Ectodermal cell (in vitro differentiated cells): Measurements from ENCODE around the gene METAP1D.
A peak's percentile ranks its signal among the peaks of the same experiment; 100 is the strongest.

ENCODE experiments used
- H3K27ac ChIP-seq: 2 replicates; pipeline ENCODE4 v1.7.0; 2013; ENCODE audit warnings: mild to moderate bottlenecking, low read depth, low read length; ENCODE audit not compliant: insufficient read depth, poor library complexity, severe bottlenecking
- H3K27me3 ChIP-seq: 2 replicates; pipeline ENCODE4 v1.7.0; 2013; ENCODE audit warnings: mild to moderate bottlenecking, low read length; ENCODE audit not compliant: insufficient read depth, control insufficient read depth, poor library complexity, severe bottlenecking
- H3K36me3 ChIP-seq: one replicate; pipeline ENCODE4 v1.7.0; 2013; ENCODE audit warnings: low read length; ENCODE audit not compliant: control insufficient read depth, insufficient read depth
- H3K4me1 ChIP-seq: one replicate; pipeline ENCODE4 v1.7.0; 2013; ENCODE audit warnings: low read length; ENCODE audit not compliant: control insufficient read depth, insufficient read depth
- H3K4me3 ChIP-seq: 2 replicates; pipeline ENCODE4 v1.7.0; 2013; ENCODE audit warnings: low read depth, low read length, control low read depth; ENCODE audit not compliant: insufficient read depth
- H3K9me3 ChIP-seq: 2 replicates; pipeline ENCODE4 v1.7.0; 2013; ENCODE audit warnings: mild to moderate bottlenecking, low read length, moderate library complexity; ENCODE audit not compliant: control insufficient read depth
- WGBS, 2 experiments: methylation state at CpG; one replicate each; pipeline ENCODE4 v1.1.7; 2013; ENCODE audit warnings: missing lambda C conversion rate in 2 of 2; 5-methylcytosine and 5-hydroxymethylcytosine counted together

The METAP1D gene

DNA sequence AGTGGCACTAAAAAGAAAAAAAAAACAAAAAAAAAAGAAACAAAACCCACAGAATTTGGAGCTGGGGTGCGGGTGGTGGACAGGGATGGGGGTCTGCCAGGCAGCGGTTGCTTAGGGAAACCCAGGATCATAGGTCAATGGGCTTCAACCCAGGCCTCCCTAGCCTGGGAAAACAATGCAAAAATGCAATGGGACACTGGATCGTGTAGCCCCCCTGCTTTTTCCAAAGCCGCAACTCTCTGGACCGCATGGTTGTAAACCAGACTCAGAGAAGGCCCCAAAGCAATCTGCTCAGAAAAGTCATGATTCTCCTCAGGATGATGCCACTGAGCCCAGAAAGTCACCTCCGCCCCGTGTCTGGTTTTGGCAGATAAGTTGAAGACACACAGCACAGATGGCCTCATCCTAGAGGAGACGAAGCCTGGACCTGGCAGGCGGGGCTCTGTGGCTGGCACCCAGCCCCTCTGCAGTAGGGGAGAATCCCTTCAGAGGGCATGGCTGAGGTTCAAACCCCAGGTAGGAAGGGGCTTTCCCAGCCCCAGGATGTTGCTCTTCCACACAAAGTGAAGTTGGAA lies 97.9 kb downstream of the METAP1D start:
- no peak overlapping the region for H3K27ac ChIP-seq
- H3K36me3 ChIP-seq, result no peaks in the 10 kb centered on the region
- 12% methylated on average over 9 of the region's 9 CpGs for WGBS, 2 experiments
- no peaks in the 10 kb centered on the region for H3K9me3 ChIP-seq
- H3K4me3 ChIP-seq, result no peak overlapping the region
- H3K4me1 ChIP-seq, result peaks cover 40% of the 10 kb centered on the region
- H3K27me3 ChIP-seq, result peaks cover 100% of the 10 kb centered on the region

DNA sequence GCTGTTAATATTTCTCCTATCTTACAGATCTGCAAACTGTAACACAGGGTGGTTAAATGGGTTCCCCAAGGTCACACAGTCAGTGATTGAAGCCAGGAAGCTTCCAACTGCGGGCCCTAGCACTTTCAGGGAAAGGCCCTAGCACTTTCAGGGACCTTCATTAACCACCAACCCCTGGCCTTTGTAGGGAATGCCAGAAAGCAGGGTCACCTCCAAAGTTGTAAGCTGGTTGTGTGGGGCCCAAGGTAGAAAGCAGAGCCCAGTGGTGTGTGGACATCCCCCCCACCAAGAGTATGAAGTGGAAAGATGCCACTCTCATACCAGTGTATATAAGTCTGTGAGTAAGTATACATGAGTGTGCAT lies 98.5 kb downstream of the METAP1D start:
- no peaks in the 10 kb centered on the region for H3K9me3 ChIP-seq
- peaks cover 40% of the 10 kb centered on the region for H3K4me1 ChIP-seq
- no peak overlapping the region for H3K27ac ChIP-seq
- no peak overlapping the region for H3K4me3 ChIP-seq
- H3K36me3 ChIP-seq, result no peaks in the 10 kb centered on the region
- WGBS, 2 experiments, result 7 to 8% methylated on average over 1 of the region's 1 CpG
- peaks cover 100% of the 10 kb centered on the region for H3K27me3 ChIP-seq

DNA sequence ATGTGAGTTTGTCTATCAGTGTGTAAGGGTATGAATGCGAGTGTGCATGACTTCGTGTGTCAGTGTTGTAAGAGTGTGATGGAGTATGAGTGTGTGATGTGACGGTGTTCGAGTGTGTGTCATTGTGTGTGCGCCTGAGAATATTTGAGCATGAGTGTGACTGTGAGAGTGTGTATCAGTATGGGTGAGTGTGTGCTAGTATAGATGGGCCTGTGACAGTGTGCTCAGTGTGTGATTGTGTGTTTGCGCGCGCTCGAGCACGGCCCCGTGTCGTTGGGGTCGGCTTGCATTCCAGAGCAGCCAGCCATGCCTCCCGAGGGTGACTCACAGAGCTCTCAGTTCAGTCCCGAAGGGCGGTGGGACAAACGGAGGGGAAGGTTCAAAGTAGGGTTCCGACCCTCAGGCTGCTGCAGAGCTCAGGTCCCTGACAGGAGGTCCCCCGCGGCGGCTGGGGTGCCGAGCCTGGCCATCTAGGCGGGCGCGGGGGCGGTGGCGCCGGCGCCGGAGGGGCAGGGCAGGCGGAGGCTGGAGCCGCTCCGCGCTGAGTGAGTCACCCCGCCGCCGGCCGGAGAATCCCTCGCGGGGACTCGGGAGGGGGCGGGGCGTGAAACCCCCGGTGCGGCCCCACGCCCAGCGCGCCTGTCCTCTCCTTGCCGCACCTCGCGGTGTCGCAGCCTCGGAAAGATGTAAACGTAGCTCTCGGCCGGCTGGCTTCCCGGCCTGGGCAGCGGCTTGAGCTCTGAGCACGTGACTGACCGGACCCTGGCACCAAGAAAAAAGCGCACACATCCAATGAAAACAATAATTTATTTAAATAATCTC lies 99.1 kb downstream of the METAP1D start:
- Histone ChIP-seq H3K27me3 (peaks cover 100% of the 10 kb centered on the region), H3K27ac (no peak overlapping the region)

DNA sequence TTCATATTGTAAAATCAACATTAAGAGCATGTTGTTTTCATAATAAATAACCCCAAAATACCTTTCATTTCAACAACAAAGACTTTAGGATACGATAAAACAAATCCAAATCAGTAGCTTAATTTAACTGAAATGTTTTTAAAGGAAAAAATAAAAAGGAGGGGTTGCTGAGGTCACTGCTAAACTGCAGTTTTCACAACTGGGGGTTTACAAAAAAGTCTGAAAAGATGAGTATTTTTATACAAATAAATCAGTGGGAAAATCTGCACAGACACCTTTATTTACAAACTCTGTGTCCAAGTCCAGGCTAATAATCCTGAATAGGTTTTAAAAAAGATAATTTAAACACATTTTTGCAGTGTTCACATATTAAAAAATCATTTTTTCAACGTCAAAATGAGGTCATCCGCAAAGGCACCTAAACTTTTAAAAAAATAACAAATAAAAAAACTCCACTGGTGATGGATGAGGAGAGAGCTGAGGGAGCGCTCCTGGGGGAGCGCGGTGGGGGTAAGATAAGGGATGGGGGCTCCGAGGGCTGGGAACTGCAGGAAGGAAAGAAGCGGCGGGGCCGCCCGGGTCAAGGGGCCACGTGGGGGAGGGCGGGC lies 99.8 kb downstream of the METAP1D start:
- H3K4me3 ChIP-seq, result no peak overlapping the region
- no peaks in the 10 kb centered on the region for H3K36me3 ChIP-seq
- peaks cover 39% of the 10 kb centered on the region for H3K4me1 ChIP-seq
- 1 to 2% methylated on average over 11 to 13 of the region's 13 CpGs for WGBS, 2 experiments
- peaks cover 100% of the 10 kb centered on the region for H3K27me3 ChIP-seq
- no peak overlapping the region for H3K27ac ChIP-seq
- H3K9me3 ChIP-seq, result no peaks in the 10 kb centered on the region

More for the DNA sequence above, 99.1 kb downstream of the METAP1D start:
- Histone ChIP-seq H3K9me3 (no peaks in the 10 kb centered on the region), H3K4me3 (peak overlapping the region; percentile 16), H3K4me1 (peaks cover 40% of the 10 kb centered on the region), H3K36me3 (no peaks in the 10 kb centered on the region)
- 2% methylated on average over 59 to 61 of the region's 61 CpGs for WGBS, 2 experiments

DNA sequence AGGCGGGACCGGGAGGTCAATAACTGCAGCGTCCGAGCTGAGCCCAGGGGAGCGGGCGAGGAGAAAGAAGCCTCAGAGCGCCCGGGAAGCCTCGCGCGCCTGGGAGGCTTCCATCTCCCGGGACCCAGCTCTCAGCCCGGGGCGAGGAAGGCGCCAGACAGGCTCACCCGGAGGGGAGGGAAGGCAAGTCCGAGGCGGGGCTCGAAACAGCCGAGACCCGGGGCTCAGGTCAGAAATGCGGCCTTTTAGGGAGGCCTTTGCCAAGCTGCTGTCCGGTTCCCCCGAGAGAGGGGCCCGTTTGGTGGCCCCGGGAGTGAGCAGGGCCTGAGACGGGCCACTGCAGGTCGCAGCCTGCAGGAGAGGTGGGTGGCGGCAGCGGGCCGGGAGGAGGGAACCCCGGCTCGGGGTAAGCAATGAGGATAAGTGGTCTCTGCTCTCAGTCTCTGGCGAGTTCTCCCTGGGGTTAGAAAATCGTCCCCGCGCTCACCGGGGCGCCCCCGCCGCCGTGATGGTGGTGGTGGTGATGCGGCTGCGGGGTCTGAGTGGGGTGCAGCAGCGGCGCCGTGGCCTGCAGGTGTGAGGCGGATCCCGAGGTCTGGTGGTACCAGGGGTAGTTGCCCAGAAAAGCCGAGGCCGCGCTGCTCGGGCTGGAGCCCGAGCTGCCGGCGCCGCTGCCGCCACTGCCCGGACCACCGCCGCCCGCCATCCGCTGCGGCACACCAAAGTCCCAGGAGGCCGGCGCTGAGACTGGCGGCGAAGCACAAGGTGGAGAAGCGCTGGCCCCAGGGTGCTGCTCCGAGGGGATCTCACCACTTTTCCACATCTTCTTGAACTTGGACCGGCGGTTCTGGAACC lies 100.6 kb downstream of the METAP1D start:
- WGBS, 2 experiments, result 1 to 2% methylated on average over 72 of the region's 72 CpGs
- Histone ChIP-seq H3K4me3 (no peak overlapping the region), H3K4me1 (peaks cover 36% of the 10 kb centered on the region), H3K27me3 (peaks cover 100% of the 10 kb centered on the region), H3K9me3 (no peaks in the 10 kb centered on the region), H3K36me3 (no peaks in the 10 kb centered on the region), H3K27ac (no peak overlapping the region)

DNA sequence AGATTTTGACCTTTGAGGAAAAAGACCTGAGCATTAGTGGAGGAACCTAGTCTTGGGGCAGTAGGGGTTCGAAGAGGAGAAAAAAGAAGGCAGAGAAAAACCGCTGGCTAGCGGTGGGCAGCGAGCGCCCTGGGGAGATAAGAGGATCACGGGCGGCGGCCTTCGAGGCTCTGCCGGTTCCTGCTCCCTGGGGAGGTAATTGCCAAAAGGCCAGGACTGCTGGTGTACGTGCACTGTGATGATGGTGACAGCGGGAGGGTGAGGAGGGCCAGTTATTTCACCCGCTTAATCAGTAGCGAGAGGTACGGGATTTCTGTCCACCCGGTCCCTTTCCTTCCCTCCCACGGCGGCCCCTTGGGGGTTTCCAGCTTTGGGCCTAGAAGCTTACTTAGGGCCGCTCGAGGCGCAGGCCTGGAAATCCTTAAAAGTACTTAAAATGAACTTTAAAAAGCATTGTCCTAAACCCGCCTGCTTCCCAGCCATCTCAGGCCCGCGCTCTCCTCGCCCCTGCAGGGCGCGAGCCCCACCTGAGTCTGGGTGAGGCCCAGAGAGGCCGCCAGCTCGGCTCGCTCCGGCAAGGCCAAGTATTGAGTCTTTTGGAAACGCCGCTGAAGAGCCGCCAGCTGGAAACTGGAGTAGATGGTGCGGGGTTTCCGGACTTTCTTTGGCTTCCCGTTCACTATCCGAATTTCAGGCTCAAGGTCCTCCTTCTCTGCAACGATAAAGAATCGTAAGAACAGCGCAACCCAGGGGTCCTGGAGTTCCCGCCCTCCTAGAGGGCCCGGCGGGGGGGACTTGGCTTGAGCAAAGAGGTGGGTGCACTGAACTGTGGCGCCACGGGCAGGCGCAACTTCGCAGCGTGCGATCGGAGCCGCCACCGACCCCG lies 101.4 kb downstream of the METAP1D start:
- 2% methylated on average over 54 of the region's 54 CpGs for WGBS, 2 experiments
- Histone ChIP-seq H3K27ac (no peak overlapping the region), H3K4me3 (peak overlapping the region; percentile 42), H3K4me1 (peaks cover 30% of the 10 kb centered on the region), H3K36me3 (no peaks in the 10 kb centered on the region), H3K9me3 (no peaks in the 10 kb centered on the region), H3K27me3 (peaks cover 100% of the 10 kb centered on the region)

DNA sequence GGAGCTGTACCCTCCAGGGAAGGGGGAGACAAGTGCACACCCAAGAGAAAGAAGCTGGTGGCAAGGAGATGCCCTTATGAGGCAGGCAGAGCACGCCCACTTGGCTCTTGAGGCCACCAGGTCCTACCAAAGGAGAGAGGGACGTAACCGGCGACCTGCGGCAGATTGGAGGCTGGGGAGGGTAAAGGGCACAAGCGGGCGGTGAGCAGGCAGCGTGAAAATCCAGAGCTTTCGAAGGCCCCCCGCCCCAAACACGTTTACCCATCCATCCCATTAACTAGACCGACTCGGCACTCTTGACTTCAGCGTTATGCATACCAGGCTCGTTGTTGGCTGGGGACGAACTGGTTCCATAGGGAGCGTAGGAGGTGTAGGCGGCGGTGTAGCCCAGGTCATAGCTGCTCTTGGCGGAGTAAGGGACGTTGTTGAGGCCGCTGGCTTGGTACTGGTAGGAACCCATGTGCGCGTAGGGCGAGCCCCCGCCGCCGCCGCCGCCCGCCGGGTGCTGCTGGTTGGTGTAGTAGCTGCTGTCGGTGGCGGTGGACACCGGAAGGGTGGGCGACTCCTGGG lies 102.2 kb downstream of the METAP1D start:
- Histone ChIP-seq H3K27ac (no peak overlapping the region), H3K36me3 (no peaks in the 10 kb centered on the region), H3K27me3 (peaks cover 100% of the 10 kb centered on the region), H3K4me1 (peaks cover 23% of the 10 kb centered on the region), H3K4me3 (peak overlapping the region; percentile 42), H3K9me3 (no peaks in the 10 kb centered on the region)
- WGBS, 2 experiments, result 1% methylated on average over 36 of the region's 36 CpGs

GRCh38 chr2:172102391-172103359 lies 102.9 kb downstream of the METAP1D start, which contains the start of gene DLX2:
TSS of gene DLX2 (minus strand) at chr2:172102900. CDS start at chr2:172102538, 362 bp downstream.
- Histone ChIP-seq H3K27ac (no peak within 1 kb of the TSS), H3K27me3 (peaks cover 100% of the 10 kb centered on the region), H3K4me3 (peak within 1 kb of the TSS; percentile 42), H3K4me1 (peaks cover 15% of the 10 kb centered on the region), H3K9me3 (no peaks in the 10 kb centered on the region), H3K36me3 (no peaks in the 10 kb centered on the region)
- WGBS, 2 experiments, result 1% methylated on average over 74 of the region's 74 CpGs
